ENCODE data around the gene BTG4.
A peak's percentile ranks its signal among the peaks of the same experiment; 100 is the strongest.

The BTG4 gene

DNA sequence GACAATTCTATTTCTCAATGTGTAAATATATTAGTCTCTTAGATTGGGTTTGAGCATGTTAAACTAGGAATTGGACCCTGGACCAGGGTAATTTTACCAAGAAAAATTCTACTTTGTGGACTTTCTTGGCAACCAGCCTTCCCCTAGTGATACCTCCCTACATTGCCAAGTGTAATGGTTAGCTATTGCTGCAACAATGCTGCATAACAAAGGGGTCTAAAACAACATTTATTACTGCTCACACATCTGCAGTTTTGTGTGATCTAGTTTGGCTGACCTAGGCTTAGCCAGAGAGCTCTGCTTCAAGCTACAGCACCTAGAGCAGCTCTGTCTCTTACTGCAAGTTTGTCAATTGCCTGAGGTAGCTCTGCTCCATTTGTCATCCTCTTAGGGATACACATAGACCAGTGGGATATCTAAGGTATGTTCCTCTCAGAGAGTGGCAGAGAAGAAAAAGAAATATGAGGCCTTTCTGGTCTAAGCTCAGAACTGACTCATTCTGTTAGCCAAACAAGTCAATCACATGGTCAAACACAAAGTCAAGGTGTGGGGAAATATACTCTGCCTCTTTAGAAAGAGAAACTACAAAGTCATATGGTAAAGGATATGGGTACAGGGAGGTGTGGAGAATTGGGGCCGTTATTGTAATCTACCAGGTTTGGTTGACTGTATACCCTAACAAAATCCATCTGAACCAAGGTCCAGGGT, 26.4 kb upstream of the BTG4 start:
- TF ChIP-seq, protein P1, sequence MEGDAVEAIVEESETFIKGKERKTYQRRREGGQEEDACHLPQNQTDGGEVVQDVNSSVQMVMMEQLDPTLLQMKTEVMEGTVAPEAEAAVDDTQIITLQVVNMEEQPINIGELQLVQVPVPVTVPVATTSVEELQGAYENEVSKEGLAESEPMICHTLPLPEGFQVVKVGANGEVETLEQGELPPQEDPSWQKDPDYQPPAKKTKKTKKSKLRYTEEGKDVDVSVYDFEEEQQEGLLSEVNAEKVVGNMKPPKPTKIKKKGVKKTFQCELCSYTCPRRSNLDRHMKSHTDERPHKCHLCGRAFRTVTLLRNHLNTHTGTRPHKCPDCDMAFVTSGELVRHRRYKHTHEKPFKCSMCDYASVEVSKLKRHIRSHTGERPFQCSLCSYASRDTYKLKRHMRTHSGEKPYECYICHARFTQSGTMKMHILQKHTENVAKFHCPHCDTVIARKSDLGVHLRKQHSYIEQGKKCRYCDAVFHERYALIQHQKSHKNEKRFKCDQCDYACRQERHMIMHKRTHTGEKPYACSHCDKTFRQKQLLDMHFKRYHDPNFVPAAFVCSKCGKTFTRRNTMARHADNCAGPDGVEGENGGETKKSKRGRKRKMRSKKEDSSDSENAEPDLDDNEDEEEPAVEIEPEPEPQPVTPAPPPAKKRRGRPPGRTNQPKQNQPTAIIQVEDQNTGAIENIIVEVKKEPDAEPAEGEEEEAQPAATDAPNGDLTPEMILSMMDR (IDR thresholded peaks at IDR 0.05; ENCODE audit: control insufficient read depth, insufficient read depth, low read depth, low read length, missing control alignments), result no peak
- DNase-seq (ENCODE audit: low read depth), result no peak

DNA sequence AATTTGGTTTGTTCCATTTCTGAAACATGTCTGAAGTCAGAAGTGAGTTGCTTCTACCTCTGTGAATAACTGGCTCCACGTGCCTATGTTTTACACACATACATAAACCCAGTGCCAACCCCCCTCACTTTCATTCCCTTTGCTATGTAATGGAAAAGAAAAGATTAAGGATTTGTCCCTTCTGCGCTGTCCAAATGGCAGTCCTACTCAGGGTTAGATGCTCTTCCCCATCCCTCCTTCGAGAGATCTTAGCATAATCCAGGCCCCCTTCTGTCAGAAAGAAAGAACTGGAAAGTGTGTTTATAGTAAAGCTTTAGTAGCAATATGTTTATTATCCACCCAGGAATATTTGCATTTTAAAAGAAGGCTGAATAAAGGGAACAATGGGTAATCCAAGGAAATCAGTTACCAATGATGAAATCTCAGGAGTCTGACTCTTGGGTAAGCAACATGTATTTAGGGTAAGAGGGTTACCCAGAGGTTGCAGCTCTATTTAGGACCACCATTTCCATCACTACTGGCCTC, 25.2 kb upstream of the BTG4 start:
- TF ChIP-seq, protein P1 (IDR thresholded peaks at IDR 0.05; ENCODE audit: control insufficient read depth, insufficient read depth, low read depth, low read length, missing control alignments), result no peak
- no peak overlapping the region for H3K4me3 ChIP-seq (ENCODE audit: control insufficient read depth, low read depth, low read length)
- no peak for DNase-seq (ENCODE audit: low read depth)

More for the DNA sequence above, 26.4 kb upstream of the BTG4 start:
- H3K4me3 ChIP-seq (ENCODE audit: control insufficient read depth, low read depth, low read length), result no peak overlapping the region

DNA sequence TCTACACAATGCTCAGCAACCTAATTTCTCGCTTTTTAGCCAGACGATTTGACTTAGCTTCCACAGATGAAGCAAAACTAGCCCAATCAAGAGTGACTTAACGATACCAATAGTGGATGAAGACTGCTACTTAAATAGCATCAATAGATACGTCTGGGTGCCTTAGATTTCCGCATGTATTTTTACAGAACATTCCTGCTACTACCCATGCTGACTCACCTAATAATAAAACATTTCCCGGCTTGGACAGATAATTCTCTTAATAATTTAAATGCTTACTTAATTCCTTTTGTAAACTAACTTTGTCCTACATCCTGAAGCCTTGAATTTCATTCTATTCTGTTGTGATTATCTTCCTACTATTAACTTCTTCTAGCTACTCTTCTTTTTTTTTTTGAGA, 23.1 kb upstream of the BTG4 start:
- H3K4me3 ChIP-seq (ENCODE audit: control insufficient read depth, low read depth, low read length), result no peak overlapping the region
- TF ChIP-seq, protein P1 (IDR thresholded peaks at IDR 0.05; ENCODE audit: control insufficient read depth, insufficient read depth, low read depth, low read length, missing control alignments), result no peak
- no peak for DNase-seq (ENCODE audit: low read depth)

DNA sequence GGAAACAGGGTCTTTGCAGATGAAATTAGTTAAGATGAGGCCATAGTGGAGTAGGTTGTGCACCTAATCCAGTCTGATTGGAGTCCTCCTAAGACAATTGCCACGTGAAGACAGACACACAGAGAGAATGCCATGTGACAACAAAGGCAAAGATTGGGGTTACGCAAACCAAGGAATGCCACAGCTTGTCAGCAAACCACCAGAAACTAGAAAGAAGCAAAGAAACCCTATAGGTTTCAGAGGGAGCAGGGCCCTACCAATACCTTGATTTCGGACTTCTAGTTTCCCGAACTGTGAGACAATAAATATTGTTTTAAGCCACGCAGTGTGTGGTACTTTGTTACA, 20.2 kb upstream of the BTG4 start:
- TF ChIP-seq, protein P1 (IDR thresholded peaks at IDR 0.05; ENCODE audit: control insufficient read depth, insufficient read depth, low read depth, low read length, missing control alignments), result no peak
- no peak overlapping the region for H3K4me3 ChIP-seq (ENCODE audit: control insufficient read depth, low read depth, low read length)
- no peak for DNase-seq (ENCODE audit: low read depth)

DNA sequence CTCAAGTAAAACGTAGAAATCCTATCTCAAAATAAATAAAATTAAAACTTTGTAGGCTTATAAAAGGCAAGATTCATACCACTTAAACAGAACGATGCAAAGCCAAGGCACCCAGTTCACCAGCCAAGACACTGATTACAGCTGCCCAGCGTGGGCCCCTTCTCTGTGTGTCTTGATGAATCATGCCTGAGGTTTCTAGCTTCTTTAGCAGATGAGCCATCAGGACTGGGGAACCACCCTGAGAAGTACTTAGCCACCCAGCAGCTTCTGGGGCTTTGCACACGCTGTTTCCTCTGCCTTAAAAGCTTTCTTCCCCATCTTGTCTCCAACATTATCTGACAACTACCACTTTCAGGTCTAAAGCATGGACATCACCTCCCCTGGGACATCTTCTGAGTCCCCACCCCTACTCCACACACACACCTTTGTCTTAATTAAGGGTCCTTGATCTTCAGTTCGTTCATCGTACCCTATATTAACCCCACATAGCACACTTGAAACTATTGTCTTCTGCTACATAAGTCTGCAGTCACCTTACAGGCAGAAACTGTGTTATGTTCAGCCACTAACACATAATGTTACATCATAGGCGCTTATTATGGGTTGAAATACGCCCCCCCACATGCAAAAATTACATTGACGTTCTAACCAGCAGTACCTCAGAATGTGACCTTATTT, 19.6 kb upstream of the BTG4 start:
- no peak overlapping the region for H3K4me3 ChIP-seq (ENCODE audit: control insufficient read depth, low read depth, low read length)
- DNase-seq (ENCODE audit: low read depth), result peak; percentile 77
- TF ChIP-seq, protein P1 (IDR thresholded peaks at IDR 0.05; ENCODE audit: control insufficient read depth, insufficient read depth, low read depth, low read length, missing control alignments), result no peak

DNA sequence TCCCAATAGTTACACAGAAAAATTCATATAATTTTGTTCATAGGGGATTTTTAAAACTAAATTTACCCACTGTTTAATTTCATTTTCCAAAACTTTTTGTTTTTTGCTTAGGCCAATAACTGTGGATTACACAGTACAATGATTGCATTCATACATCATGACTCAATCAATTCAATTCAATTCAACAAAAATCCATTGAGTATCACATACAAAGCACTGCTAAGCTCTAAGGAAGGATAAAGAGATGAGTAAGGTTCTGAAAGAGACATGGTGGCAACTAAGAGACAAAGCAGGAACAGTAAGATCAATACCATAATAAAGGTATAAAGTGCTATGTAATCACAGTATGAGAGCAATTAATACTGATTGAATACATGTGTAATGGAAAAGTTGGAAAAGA, 18.9 kb upstream of the BTG4 start:
- TF ChIP-seq, protein P1 (IDR thresholded peaks at IDR 0.05; ENCODE audit: control insufficient read depth, insufficient read depth, low read depth, low read length, missing control alignments), result no peak
- H3K4me3 ChIP-seq (ENCODE audit: control insufficient read depth, low read depth, low read length), result no peak overlapping the region
- DNase-seq (ENCODE audit: low read depth), result no peak

All from AG09309 (cell line).